DMS153 treated with DMSO at 0.1 percent for 48 hours (cell line): ENCODE data around the gene B3GALT4.
"Not testable (repeated sequence)": the region's sequence is repeated elsewhere in the genome, so short reads cannot be mapped to it uniquely, and the experiment has no call there.

Source experiments
- DNase-seq: peaks from one replicate; lab custom pipeline; 2025; ENCODE audit not compliant: unreplicated experiment; lab: John Stamatoyannopoulos, UW

Gene B3GALT4

GRCh38 chr6:33271468-33272274 lies 5.3 kb upstream of the B3GALT4 start, which contains the start of the genes RPS18 and VPS52:
Gene RPS18 (plus strand): TSS chr6:33272075. CDS start chr6:33272120, 45 bp downstream.
Gene VPS52 (minus strand): TSS chr6:33271876. CDS start chr6:33271675, 201 bp downstream.
- peak; percentile 93 for DNase-seq

DNA sequence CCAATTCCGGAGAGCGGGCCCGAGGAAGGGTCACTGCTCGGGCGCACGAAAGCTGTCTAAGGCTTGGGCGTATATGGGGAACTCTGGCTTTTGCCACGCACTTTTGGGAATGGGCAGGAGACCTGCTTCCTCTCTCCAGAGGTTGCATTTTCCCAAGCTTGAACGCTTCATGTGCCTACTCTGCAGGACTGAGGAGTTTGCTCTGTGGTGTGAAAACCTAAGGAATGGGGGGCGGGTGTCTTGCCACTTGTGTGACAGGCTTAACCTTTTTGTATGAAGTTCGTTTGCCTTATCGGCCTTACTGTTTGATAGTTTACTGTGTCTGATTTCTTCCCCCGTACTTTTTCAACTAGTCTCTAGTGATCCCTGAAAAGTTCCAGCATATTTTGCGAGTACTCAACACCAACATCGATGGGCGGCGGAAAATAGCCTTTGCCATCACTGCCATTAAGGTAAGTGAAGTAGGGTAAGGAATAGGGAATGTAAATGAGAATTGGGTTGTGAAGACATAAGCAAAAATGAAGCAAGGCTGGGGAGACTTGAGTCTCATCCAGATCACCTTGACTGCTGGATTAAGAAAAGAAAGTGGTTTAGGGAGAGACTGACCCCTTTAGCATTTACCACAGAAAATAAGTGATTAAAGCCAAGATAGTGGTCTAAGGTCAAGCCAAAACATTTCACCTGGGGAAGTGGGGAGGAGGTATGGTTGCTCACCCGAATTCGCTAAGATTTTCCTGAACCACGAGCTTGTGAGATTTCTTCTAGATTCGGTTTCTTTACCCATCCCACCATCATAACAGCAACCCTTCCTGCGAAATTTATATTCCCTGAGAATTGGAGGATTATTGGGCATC lies 4.4 kb upstream of the B3GALT4 start:
- no peak for DNase-seq

DNA sequence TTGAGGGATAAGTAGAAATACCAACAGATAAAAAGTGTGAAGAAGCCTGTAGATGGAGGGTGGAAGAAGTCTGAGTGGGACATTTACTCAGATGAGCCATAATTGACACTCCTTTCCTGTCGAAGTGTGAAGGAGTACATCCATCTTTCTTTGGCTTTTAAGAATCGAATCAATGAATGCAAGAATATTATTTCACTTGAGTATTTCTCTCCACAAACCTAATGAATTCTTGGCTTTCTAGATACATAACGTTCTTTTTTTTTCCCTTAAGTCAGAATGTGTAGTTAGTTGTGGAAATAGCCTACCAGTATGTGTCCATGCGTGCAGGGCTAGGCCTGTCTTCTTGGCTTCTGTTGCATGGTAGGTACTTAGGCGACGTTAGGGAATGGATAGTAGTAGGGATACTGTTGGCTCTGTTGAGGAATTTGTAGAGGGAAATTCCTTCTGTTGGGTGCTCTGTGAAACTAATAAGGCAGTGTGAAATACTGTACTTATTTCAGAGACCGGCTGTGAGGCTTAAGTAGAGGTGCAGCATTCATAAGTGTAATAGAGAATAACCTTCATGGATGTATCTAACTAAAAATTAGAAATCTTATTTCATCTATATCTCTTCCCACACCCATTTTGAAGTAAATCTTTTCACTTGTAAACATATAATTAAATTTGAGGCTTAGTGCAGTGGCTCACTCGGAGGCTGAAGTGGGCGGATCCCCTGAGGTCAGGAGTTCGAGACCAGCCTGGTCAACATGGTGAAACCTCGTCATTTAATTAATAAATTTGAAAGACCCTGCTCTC lies 3.6 kb upstream of the B3GALT4 start:
- no peak for DNase-seq

- no peak for DNase-seq
Measured at GRCh38 chr6:33273924-33274902, 2.7 kb upstream of the B3GALT4 start.

- not testable (repeated sequence) for DNase-seq
Measured at GRCh38 chr6:33275795-33276580, 935 bp upstream of the B3GALT4 start.

GRCh38 chr6:33276581-33276863 lies 401 bp upstream of the B3GALT4 start:
- DNase-seq = no peak

DNA sequence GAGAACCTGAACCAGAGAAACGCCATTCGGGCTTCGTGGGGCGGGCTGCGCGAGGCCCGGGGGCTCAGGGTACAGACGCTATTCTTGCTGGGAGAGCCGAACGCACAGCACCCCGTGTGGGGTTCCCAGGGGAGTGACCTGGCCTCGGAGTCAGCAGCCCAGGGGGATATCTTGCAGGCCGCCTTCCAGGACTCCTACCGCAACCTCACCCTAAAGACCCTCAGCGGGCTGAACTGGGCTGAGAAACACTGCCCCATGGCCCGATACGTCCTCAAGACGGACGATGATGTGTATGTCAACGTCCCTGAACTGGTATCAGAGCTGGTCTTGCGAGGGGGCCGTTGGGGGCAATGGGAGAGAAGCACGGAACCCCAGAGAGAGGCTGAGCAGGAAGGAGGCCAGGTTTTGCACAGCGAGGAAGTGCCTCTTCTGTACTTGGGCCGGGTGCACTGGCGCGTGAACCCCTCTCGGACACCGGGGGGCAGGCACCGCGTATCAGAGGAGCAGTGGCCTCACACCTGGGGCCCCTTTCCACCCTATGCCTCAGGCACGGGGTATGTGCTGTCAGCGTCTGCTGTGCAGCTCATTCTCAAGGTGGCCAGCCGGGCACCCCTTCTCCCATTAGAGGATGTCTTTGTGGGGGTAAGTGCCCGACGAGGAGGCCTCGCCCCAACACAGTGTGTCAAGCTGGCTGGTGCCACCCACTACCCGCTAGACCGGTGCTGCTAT lies 904 bp downstream of the B3GALT4 start:
- DNase-seq = no peak

DNA sequence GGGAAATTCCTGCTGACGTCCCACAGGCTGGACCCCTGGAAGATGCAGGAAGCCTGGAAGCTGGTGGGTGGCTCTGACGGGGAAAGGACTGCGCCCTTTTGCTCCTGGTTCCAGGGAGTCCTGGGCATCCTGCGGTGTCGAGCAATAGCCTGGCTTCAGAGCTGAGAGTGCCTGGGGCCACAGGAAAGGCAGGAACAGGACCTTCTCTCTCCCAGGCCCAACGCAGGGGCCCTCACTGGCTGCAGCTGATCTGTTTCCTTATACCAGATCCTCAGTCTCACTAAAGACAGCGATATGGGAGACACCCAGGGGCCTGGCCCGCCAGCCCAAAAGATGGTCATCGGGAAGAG lies 1.4 kb downstream of the B3GALT4 start:
- no peak for DNase-seq

DNA sequence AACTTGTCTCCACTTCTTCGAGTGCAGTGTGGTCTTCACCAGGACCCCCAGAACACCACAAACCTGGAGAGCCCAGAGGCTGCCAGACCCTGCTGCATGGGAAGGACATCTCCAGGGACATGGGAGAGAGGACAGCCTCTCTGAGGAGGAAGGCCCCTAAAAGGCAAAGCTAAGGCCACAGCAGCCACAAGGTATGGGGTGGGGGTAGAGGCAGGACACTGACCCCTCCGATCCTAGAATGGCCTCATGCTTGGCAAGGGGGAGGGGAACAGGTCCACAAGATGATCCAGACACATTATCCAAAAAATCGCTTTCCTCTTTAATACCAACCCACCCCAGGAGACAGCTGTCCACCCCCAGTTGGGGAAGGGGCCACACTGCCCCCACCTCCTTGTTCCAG lies 1.9 kb downstream of the B3GALT4 start:
- no peak for DNase-seq

DNA sequence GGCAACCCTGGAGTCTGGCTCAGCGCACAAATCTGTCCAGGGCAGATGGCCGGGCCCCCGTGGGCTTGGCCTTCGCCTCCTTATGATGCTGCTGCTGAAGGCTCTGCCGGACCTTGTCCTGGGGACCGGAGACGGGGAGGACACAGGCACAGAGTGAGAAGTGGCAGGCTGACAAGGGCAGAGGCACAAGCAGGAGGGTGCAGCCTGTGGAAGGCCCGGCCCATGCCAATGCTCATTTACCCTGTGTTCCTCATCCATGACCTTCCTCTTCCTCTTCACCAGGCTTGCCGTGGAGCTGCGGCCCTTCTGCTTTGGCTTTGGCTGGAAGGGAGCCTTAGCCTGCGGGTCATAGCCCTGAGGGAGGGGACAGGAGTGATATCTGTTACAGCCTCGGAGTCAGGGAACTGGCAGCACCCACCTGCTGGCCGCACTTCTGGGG lies 2.4 kb downstream of the B3GALT4 start:
- DNase-seq = no peak

DNA sequence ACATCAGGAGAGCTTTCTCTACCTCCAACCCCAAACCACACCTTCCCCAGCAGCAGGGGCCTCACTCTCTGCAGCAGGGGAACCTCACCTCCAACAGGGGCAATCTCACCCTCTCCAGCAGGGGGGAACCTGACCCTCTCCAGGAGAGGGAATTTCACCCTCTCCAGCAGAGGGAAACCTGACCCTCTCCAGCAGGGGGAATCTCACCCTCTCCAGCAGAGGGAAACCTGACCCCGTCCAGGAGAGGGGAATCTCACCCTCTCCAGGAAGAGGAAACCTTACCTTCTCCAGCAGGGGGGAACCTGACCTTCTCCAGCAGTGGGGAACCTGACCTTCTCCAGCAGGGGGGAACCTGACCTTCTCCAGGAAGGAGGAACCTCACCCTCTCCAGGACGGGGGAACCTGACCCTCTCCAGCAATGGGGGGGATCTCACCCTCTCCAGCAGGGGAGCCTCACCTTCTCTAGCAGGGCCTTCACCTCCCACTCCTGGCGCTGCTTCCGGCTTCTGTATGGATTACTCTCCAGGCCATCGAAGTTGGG lies 3.1 kb downstream of the B3GALT4 start:
- DNase-seq = peak; percentile 18

GRCh38 chr6:33280539-33280938 lies 3.6 kb downstream of the B3GALT4 start:
- no peak for DNase-seq

DNA sequence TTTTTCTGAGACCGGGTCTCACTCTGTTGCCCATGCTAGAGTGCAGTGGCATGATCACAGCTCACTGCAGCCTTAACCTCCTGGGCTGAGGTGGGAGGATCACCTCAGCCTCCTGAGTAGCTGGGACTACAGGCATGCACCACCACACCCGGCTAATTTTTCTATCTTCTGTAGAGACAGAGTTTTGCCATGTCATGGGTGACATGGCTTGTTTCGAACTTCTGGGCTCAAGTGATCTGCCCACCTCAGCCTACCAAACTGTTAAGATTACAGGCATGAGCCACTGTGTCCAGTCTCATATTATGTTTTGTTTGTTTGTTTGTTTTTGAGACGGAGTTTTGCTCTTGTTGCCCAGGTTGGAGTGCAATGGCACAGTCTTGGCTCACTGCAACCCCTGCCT lies 8.3 kb downstream of the B3GALT4 start:
- DNase-seq = not testable (repeated sequence)

GRCh38 chr6:33286946-33287914 lies 10.3 kb downstream of the B3GALT4 start:
- DNase-seq = no peak

DNA sequence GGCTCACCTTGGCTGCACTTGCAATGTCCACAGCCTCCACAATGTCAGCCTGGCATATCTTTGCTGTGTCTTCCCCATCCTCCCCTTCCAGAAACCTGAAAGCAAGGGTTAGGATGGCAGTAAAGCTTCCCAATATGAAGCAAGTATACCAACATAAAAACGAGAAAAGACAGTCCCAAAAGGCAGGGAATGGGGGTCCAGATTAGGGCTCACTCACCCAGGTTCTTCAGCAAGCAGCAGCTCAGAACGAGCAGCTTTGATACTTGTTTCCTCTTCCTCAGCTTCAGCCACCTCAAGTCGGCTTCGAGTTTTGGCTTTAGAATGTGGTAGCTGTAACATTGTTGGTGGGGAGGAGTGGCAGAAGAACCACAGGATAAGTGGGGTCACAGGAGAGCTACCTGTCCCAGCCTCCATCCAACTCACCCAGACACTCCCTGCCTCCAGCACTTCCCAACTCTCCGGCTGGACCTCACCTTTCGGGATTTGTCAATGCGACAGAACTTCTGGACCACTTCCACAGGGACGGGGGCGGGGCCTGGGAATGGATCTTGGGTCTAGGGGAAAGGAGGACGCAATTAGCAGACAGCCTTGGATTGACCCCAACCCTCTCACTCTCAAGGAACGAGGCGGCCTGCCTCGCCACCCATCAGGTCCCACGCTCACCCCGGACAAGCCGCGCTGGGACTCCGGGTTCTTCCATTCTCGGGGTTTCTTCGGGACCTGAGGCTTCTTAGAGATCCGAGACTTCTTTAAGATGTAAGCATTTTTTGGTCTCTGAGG lies 11.4 kb downstream of the B3GALT4 start:
- no peak for DNase-seq

GRCh38 chr6:33288921-33289783 lies 12.2 kb downstream of the B3GALT4 start, which contains the start of the genes PFDN6 and WDR46:
Gene PFDN6 (plus strand): TSS chr6:33289601. CDS start chr6:33289857, 256 bp downstream.
Gene WDR46 (minus strand): TSS chr6:33289239. CDS start chr6:33289170, 69 bp downstream.
- peak; percentile 92 for DNase-seq
